HG02798 (cell line): Measurements from ENCODE around the gene ATP1A3.
A peak's percentile ranks its signal among the peaks of the same experiment; 100 is the strongest.

ENCODE experiments used
- ATAC-seq: cut with Tn5 transposase; IDR thresholded peaks from one replicate; pipeline ENCODE4 v1.9.1; 2021; ENCODE audit warnings: mild to moderate bottlenecking; ENCODE audit not compliant: unreplicated experiment, poor library complexity

ATP1A3 gene

GRCh38 chr19:41988947-41989346 lies 5.1 kb downstream of the ATP1A3 start:
- ATAC-seq, result no peak

GRCh38 chr19:41987141-41987860 lies 6.7 kb downstream of the ATP1A3 start:
- ATAC-seq, result no peak

- no peak for ATAC-seq
Measured at GRCh38 chr19:41984961-41985360, 9.1 kb downstream of the ATP1A3 start.

GRCh38 chr19:41981724-41982123 lies 12.3 kb downstream of the ATP1A3 start:
- ATAC-seq, result no peak

GRCh38 chr19:41978470-41978869 lies 15.6 kb downstream of the ATP1A3 start:
- ATAC-seq, result no peak

- ATAC-seq, result no peak
Measured at GRCh38 chr19:41977916-41978315, 16.1 kb downstream of the ATP1A3 start.

GRCh38 chr19:41974652-41975051 lies 19.4 kb downstream of the ATP1A3 start:
- ATAC-seq, result no peak

- ATAC-seq, result no peak
Measured at GRCh38 chr19:41971363-41971762, 22.7 kb downstream of the ATP1A3 start.

- no peak for ATAC-seq
Measured at GRCh38 chr19:41969772-41970458, 24.1 kb downstream of the ATP1A3 start.

- ATAC-seq, result no peak
Measured at GRCh38 chr19:41968751-41969595, 25.1 kb downstream of the ATP1A3 start.

GRCh38 chr19:41967054-41967783 lies 26.8 kb downstream of the ATP1A3 start:
- ATAC-seq, result no peak

GRCh38 chr19:41965106-41965505 lies 28.9 kb downstream of the ATP1A3 start:
- no peak for ATAC-seq

- no peak for ATAC-seq
Measured at GRCh38 chr19:41960973-41961372, 33.1 kb downstream of the ATP1A3 start.

- peak; percentile 87 for ATAC-seq
Measured at GRCh38 chr19:41959056-41960053, 34.7 kb downstream of the ATP1A3 start, which contains the start of gene RABAC1. TSS of gene RABAC1 (minus strand) at chr19:41959321. CDS start at chr19:41959292, 29 bp downstream.

GRCh38 chr19:41958367-41959055 lies 35.5 kb downstream of the ATP1A3 start:
- ATAC-seq, result peak; percentile 62

GRCh38 chr19:41957838-41958366 lies 36.1 kb downstream of the ATP1A3 start:
- peak; percentile 27 for ATAC-seq

GRCh38 chr19:41957161-41957837 lies 36.7 kb downstream of the ATP1A3 start:
- no peak for ATAC-seq

- no peak for ATAC-seq
Measured at GRCh38 chr19:41956621-41957020, 37.4 kb downstream of the ATP1A3 start.
